Measurements from ENCODE around the gene B3GNT9.

The B3GNT9 gene

DNA sequence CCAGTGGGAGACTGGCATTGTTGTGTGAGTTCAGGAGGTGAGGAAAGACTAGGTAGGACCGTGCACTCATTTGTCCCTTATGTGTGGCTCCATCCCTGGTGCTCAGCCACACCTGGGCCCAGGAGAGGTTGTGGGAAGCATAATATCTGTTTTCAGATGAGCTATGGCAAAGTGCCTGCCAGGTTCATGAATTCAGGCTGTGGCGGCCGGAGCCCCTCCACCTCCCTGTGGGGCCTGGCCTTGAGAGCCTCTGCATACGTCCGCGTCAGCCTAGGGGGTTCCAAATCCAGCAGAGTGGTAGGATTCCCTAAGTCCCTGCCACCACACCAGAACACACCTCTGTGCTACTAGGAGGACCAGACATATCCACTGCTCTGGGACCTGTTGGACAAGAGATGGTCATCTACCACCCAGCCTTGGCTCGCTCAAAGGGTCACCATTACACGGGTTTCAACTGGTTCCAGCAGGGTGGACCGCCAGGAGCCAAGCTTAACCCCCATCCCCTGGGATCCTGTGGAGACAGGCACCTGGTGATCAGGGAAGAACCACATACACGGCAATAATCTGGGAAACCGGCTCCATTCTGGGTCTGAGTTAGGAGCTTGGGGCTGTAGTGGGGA is 2.0 kb downstream of the B3GNT9 start:
- no peak for TF ChIP-seq RAD21 (IDR thresholded peaks at IDR 0.05; ENCODE audit: low read depth)
- no peak for TF ChIP-seq ZBTB7A (IDR thresholded peaks at IDR 0.05; ENCODE audit: low read depth)
- TF ChIP-seq, protein P1, sequence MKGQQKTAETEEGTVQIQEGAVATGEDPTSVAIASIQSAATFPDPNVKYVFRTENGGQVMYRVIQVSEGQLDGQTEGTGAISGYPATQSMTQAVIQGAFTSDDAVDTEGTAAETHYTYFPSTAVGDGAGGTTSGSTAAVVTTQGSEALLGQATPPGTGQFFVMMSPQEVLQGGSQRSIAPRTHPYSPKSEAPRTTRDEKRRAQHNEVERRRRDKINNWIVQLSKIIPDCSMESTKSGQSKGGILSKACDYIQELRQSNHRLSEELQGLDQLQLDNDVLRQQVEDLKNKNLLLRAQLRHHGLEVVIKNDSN (IDR thresholded peaks at IDR 0.05) = no peak
- TF ChIP-seq CREB1 (IDR thresholded peaks at IDR 0.05; ENCODE audit: low read depth) = no peak
- TF ChIP-seq TEAD4 (IDR thresholded peaks at IDR 0.05) = no peak
- TF ChIP-seq CEBPB (IDR thresholded peaks at IDR 0.05) = no peak
- no peak for TF ChIP-seq MAX (IDR thresholded peaks at IDR 0.05)
- no peak for TF ChIP-seq TAF1 (IDR thresholded peaks at IDR 0.05; ENCODE audit: low read depth)
- TF ChIP-seq EGR1 (IDR thresholded peaks at IDR 0.05) = no peak

- TF ChIP-seq YY1 (IDR thresholded peaks at IDR 0.05; ENCODE audit: low read depth) (no peak), RAD21 (IDR thresholded peaks at IDR 0.05; ENCODE audit: low read depth) (no peak), FOXM1 (IDR thresholded peaks at IDR 0.05; ENCODE audit: borderline replicate concordance, low read depth) (no peak), TAF1 (IDR thresholded peaks at IDR 0.05; ENCODE audit: low read depth) (no peak), TCF12 (IDR thresholded peaks at IDR 0.05; ENCODE audit: low read depth) (no peak), CEBPB (IDR thresholded peaks at IDR 0.05) (no peak), TEAD4 (IDR thresholded peaks at IDR 0.05) (no peak), CREB1 (IDR thresholded peaks at IDR 0.05; ENCODE audit: low read depth) (no peak), NFIC (IDR thresholded peaks at IDR 0.05) (no peak), EGR1 (IDR thresholded peaks at IDR 0.05) (no peak), ZBTB7A (IDR thresholded peaks at IDR 0.05; ENCODE audit: low read depth) (no peak), MAX (IDR thresholded peaks at IDR 0.05) (no peak), REST (IDR thresholded peaks at IDR 0.05; ENCODE audit: low read depth) (no peak), EP300 (IDR thresholded peaks at IDR 0.05; ENCODE audit: borderline replicate concordance) (no peak)
- TF ChIP-seq, protein P1 (IDR thresholded peaks at IDR 0.05) = no peak
Observed at GRCh38 chr16:67148221-67148620, 2.6 kb downstream of the B3GNT9 start.

GRCh38 chr16:67147437-67148140 is 3.2 kb downstream of the B3GNT9 start:
- TF ChIP-seq FOXM1 (IDR thresholded peaks at IDR 0.05; ENCODE audit: borderline replicate concordance, low read depth) = no peak
- TF ChIP-seq, protein P1 (IDR thresholded peaks at IDR 0.05) = no peak
- no peak for TF ChIP-seq REST (IDR thresholded peaks at IDR 0.05; ENCODE audit: low read depth)
- TF ChIP-seq TCF12 (IDR thresholded peaks at IDR 0.05; ENCODE audit: low read depth) = no peak
- no peak for TF ChIP-seq EGR1 (IDR thresholded peaks at IDR 0.05)
- no peak for TF ChIP-seq RAD21 (IDR thresholded peaks at IDR 0.05; ENCODE audit: low read depth)
- no peak for TF ChIP-seq CEBPB (IDR thresholded peaks at IDR 0.05)
- TF ChIP-seq TEAD4 (IDR thresholded peaks at IDR 0.05) = no peak
- no peak for TF ChIP-seq CREB1 (IDR thresholded peaks at IDR 0.05; ENCODE audit: low read depth)
- TF ChIP-seq YY1 (IDR thresholded peaks at IDR 0.05; ENCODE audit: low read depth) = no peak
- TF ChIP-seq ZBTB7A (IDR thresholded peaks at IDR 0.05; ENCODE audit: low read depth) = no peak
- TF ChIP-seq NFIC (IDR thresholded peaks at IDR 0.05) = no peak
- no peak for TF ChIP-seq EP300 (IDR thresholded peaks at IDR 0.05; ENCODE audit: borderline replicate concordance)

DNA sequence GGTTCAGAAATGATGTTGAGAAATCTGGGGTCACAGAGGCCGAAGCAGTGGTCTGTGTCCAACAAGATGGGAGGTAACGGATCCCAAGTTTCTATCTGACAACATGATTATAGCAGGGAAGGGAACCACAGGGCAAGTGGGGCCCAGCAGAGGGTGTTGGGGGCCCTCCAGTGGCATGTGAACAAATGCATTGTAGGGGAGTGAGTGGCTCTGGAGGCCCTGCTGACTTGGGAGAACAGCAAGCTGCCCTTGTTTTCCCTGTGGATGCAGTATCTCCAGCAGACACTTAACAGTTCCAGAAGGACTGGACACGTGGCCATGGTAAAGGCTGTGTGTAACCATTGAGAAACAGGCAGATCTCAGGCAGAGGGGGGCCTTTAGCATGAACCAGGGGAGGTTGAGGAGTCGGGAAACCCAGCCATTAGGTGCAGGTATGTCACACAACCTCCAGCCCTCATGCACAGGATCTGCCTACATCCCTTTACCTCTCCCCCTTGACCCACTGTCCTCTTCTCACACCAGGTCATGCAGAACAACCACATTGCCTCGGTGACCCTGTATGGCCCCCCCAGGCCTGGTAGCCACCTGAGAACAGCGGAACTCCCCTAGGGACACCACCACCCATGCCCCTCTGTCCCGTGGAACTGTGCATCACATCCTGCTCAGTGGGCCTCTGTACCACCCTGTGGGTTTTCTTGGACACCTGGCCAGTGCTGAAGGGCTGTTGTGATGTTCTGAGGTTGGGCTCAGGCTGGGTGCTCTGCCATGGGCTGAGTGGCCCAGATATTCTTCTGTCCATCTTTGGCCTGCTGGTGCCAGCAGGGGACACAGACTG is 4.1 kb downstream of the B3GNT9 start:
- TF ChIP-seq CREB1 (IDR thresholded peaks at IDR 0.05; ENCODE audit: low read depth) (no peak), YY1 (IDR thresholded peaks at IDR 0.05; ENCODE audit: low read depth) (no peak), RAD21 (IDR thresholded peaks at IDR 0.05; ENCODE audit: low read depth) (no peak; the same call in 1 of the 2 replicates), EGR1 (IDR thresholded peaks at IDR 0.05) (no peak), TAF1 (IDR thresholded peaks at IDR 0.05; ENCODE audit: low read depth) (no peak)
